CD8-positive, alpha-beta memory T cell (primary cell): ENCODE measurements around the gene ZNF419. TPM values are rescaled to one million over a fixed set of nuclear protein-coding genes. Genes with fewer than 3 reads are reported as not detected.
"Not testable (repeated sequence)": the region's sequence is repeated elsewhere in the genome, so short reads cannot be mapped to it uniquely, and the experiment has no call there.

ENCODE experiments used
- CTCF ChIA-PET: fragments of 350-600 bp; sonication (Branson Sonifier 250); formaldehyde crosslinking; loops from one replicate; lab custom pipeline; 2021; ENCODE audit warnings: antibody characterized with exemption; lab: Charles Lee
- POLR2A ChIA-PET: fragments of 350-600 bp; sonication (Branson Sonifier 250); formaldehyde crosslinking; loops from one replicate; lab custom pipeline; 2021; ENCODE audit warnings: antibody characterized with exemption; lab: Charles Lee
- DNase-seq, 5 donors: peaks; one replicate each; pipeline versions ENCODE4 v3.0.0 to v3.0.0-alpha.2; 2020 to 2022; ENCODE audit warnings: mixed read lengths in 1 of 5
- H3K27ac ChIP-seq: one replicate; pipeline ENCODE4 v1.7.0; 2013; ENCODE audit warnings: low read depth, mild to moderate bottlenecking, low read length, moderate library complexity
- H3K27me3 ChIP-seq: 2 replicates; pipeline ENCODE4 v1.7.0; 2013; ENCODE audit warnings: low read length, mild to moderate bottlenecking; ENCODE audit not compliant: insufficient read depth, poor library complexity, severe bottlenecking
- H3K36me3 ChIP-seq: 2 replicates; pipeline ENCODE4 v1.7.0; 2013; ENCODE audit warnings: mild to moderate bottlenecking, low read length, moderate library complexity; ENCODE audit not compliant: insufficient read depth
- H3K4me1 ChIP-seq: 2 replicates; pipeline ENCODE4 v1.7.0; 2013; ENCODE audit warnings: mild to moderate bottlenecking, low read length, moderate library complexity; ENCODE audit not compliant: insufficient read depth
- H3K4me3 ChIP-seq: 2 replicates; pipeline ENCODE4 v1.7.0; 2013; ENCODE audit warnings: mild to moderate bottlenecking, low read length
- H3K9me3 ChIP-seq: 2 replicates; pipeline ENCODE4 v1.7.0; 2013; ENCODE audit warnings: mild to moderate bottlenecking, low read length
- H3K27ac Mint-ChIP-seq, 8 donors: one replicate each; pipeline ENCODE4 v1.8.0; 2020 to 2021; ENCODE audit warnings: mixed read lengths in 8 of 8, mild to moderate bottlenecking in 6 of 8, inconsistent platforms in 3 of 8, moderate library complexity in 3 of 8
- H3K27me3 Mint-ChIP-seq, 2 donors: one replicate each; pipeline ENCODE4 v1.8.0; 2020 to 2021; ENCODE audit warnings: mixed read lengths in 2 of 2, mild to moderate bottlenecking in 1 of 2, moderate library complexity in 1 of 2
- H3K36me3 Mint-ChIP-seq, 3 donors: one replicate each; pipeline ENCODE4 v1.8.0; 2020 to 2021; ENCODE audit warnings: mixed read lengths in 3 of 3, inconsistent platforms in 1 of 3, mild to moderate bottlenecking in 1 of 3
- H3K4me1 Mint-ChIP-seq, 3 donors: one replicate each; pipeline ENCODE4 v1.8.0; 2020 to 2021; ENCODE audit warnings: mixed read lengths in 3 of 3, inconsistent platforms in 1 of 3, mild to moderate bottlenecking in 1 of 3
- H3K4me3 Mint-ChIP-seq, 7 donors: one replicate each; pipeline ENCODE4 v1.8.0; 2020 to 2021; ENCODE audit warnings: mixed read lengths in 7 of 7, mild to moderate bottlenecking in 6 of 7, moderate library complexity in 4 of 7, inconsistent platforms in 2 of 7
- H3K9me3 Mint-ChIP-seq, 5 donors: one replicate each; pipeline ENCODE4 v1.8.0; 2020 to 2022; ENCODE audit warnings: mixed read lengths in 5 of 5, mild to moderate bottlenecking in 3 of 5, moderate library complexity in 2 of 5, inconsistent platforms in 1 of 5
- polyA plus RNA-seq: library from polyadenylated mRNA; unstranded; fragments of 300-500 nt; fragmentation: Illumina TruSeq; gene quantifications from one replicate; pipeline ENCODE4 v1.2.3, GENCODE V29; 2021
- total RNA-seq, 2 experiments: library from RNA; stranded (reverse); gene quantifications; one replicate each; pipeline ENCODE4 v1.2.3, GENCODE V29; 2021

Gene ZNF419
- total RNA-seq (1 to 10 TPM; 7.3 to 9.1 TPM), polyA plus RNA-seq (9.5 TPM)

DNA sequence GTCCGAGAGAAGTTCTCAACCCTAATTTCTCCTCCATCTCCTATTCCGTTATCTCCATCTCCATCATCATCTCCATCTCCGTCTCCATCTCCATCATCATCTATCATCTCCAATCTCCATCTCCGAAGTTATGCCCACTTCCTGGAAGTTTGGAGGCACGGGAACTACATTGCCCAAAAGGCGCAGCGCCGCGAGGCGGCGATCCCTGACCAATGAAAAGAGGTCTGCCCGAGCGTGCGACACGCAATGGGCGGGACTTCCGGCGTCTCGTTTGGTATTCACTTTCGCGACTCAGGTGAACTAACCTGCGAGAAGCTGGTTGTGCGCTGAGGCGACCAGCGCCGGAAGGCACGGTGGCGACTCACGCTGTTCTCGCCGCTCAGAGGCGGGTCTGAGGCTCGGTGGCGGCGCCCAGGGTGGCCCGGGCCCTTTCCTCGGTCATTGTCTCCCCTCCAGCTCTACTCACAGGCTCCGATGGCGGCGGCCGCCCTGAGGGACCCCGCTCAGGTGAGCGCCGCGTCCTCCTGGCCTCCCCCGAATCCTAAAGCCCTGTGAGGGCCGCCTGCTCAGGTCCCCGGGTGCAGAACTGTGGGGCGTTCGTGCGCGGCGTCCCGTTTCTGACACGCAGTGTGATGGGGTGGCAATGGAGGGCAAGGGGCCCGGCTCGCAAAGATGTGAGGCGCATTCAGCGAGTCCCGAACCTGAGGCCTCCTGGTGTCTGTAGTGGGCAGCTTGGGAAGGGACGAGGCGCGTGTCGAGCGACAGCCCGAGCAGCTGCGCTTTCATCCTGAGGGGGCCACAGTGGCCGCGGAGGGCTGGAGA lies at the start of gene ZNF419:
Gene ZNF419 (plus strand): TSS at position 274 of the 822 bp plus-strand sequence. CDS start 201 bp downstream, at position 475.
- Mint-ChIP-seq H3K36me3 (peaks cover 22 to 57% (median 40%) of the 10 kb centered on the region in 3 donors), H3K27ac (peak within 1 kb of the TSS; percentile 57 to 96 (median 84)), H3K4me1 (peaks cover 20 to 23% (median 22%) of the 10 kb centered on the region in 3 donors), H3K9me3 (peaks cover 13 to 39% (median 27%) of the 10 kb centered on the region in 5 donors), H3K4me3 (peak within 1 kb of the TSS; percentile 59 to 92 (median 73)), H3K27me3 (peaks cover 7 to 13% of the 10 kb centered on the region in 2 donors)
- H3K27me3 ChIP-seq, H3K4me1 ChIP-seq, H3K9me3 ChIP-seq, CTCF ChIA-PET: not testable (repeated sequence)
- DNase-seq, result peak; percentile 85 to 96 (median 89)
- POLR2A ChIA-PET, result interaction anchor here (1.0 kb wide), 2 partner anchors 10 to 12 kb away, joined by 3 to 5 read pairs; partner anchors contain the start of genes ZNF772 and ZNF773
- peak within 1 kb of the TSS; percentile 72 for H3K4me3 ChIP-seq
- H3K36me3 ChIP-seq, result peaks cover 15% of the 10 kb centered on the region
- peak within 1 kb of the TSS; percentile 69 for H3K27ac ChIP-seq

DNA sequence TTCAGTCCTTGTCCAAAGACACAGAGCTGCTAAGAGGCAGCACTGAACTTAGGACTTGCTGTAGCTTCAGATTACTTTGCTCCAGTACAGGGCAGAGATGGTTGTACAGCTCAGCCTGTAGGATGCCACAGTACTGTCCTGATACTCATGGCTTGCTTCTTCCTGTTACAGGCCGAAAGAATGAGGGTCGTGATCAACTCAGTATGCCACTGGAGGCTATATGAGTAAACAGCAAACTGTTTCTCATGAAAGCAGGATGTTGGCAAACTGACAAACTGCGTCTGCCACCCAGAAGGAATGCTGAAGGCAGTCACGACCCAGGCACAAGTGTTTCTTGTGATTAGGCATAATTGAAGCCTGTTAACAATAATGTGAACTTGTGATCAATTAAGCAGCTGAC lies 49.6 kb upstream of the ZNF419 start:
- Mint-ChIP-seq H3K27me3 (no peaks in the 10 kb centered on the region), H3K4me3 (peak overlapping the region in 1 of 7 donors; percentile 66), H3K27ac (no peak overlapping the region), H3K36me3 (peaks cover 36 to 64% (median 41%) of the 10 kb centered on the region in 3 donors), H3K9me3 (peaks cover 0 to 50% (median 38%) of the 10 kb centered on the region in 5 donors), H3K4me1 (peaks cover 32 to 47% (median 34%) of the 10 kb centered on the region in 3 donors)
- ChIA-PET POLR2A (no interaction called here), CTCF (no interaction called here)
- H3K36me3 ChIP-seq, result peaks cover 9% of the 10 kb centered on the region
- peaks cover 15% of the 10 kb centered on the region for H3K4me1 ChIP-seq
- no peak overlapping the region for H3K4me3 ChIP-seq
- peaks cover 5% of the 10 kb centered on the region for H3K9me3 ChIP-seq
- no peak for DNase-seq
- H3K27me3 ChIP-seq, result no peaks in the 10 kb centered on the region
- H3K27ac ChIP-seq, result no peak overlapping the region

DNA sequence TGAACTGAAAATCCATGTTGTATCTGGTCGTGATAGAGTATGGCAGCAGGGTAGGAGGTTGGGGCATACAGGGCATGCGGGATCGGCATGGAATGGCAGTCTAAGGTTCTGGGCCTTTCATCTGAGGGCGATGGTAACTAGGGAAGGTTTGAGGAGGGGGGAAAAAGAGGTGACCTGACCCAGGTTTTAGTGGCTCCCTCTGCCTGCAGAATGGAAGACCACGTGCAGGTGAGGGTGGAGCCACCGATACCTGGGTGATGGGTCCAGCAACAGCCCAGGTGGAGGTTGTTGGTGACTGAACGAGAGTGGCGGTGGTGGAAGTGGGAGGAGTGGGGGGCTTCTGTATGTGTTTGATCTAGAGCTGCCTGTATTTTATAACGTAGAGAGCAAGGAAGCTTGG lies 48.6 kb upstream of the ZNF419 start:
- CTCF ChIA-PET, result no interaction called here
- peaks cover 15% of the 10 kb centered on the region for H3K4me1 ChIP-seq
- POLR2A ChIA-PET, result no interaction called here

GRCh38 chr19:57441979-57442752 lies 45.4 kb upstream of the ZNF419 start:
- CTCF ChIA-PET, result no interaction called here
- H3K27ac Mint-ChIP-seq, result no peak overlapping the region
- peaks cover 8 to 80% (median 71%) of the 10 kb centered on the region in 5 donors for H3K9me3 Mint-ChIP-seq
- H3K4me3 Mint-ChIP-seq, result peak overlapping the region in 1 of 7 donors; percentile 32
- H3K4me1 ChIP-seq, result no peaks in the 10 kb centered on the region
- peaks cover 21% of the 10 kb centered on the region for H3K9me3 ChIP-seq
- peaks cover 7 to 21% (median 9%) of the 10 kb centered on the region in 3 donors for H3K4me1 Mint-ChIP-seq
- no peaks in the 10 kb centered on the region for H3K27me3 ChIP-seq
- H3K27me3 Mint-ChIP-seq, result no peaks in the 10 kb centered on the region
- DNase-seq, result no peak
- no peak overlapping the region for H3K4me3 ChIP-seq
- no peak overlapping the region for H3K27ac ChIP-seq
- peaks cover 55 to 80% (median 66%) of the 10 kb centered on the region in 3 donors for H3K36me3 Mint-ChIP-seq
- POLR2A ChIA-PET, result no interaction called here
- peaks cover 22% of the 10 kb centered on the region for H3K36me3 ChIP-seq

More for the DNA sequence above, 48.6 kb upstream of the ZNF419 start:
- Mint-ChIP-seq H3K27ac (no peak overlapping the region), H3K4me3 (peak overlapping the region in 1 of 7 donors; percentile 41), H3K27me3 (no peaks in the 10 kb centered on the region), H3K4me1 (peaks cover 32 to 47% (median 34%) of the 10 kb centered on the region in 3 donors), H3K36me3 (peaks cover 44 to 74% (median 51%) of the 10 kb centered on the region in 3 donors), H3K9me3 (peaks cover 2 to 60% (median 48%) of the 10 kb centered on the region in 5 donors)
- Histone ChIP-seq H3K36me3 (peaks cover 16% of the 10 kb centered on the region), H3K4me3 (no peak overlapping the region), H3K27ac (no peak overlapping the region), H3K27me3 (no peaks in the 10 kb centered on the region), H3K9me3 (peaks cover 11% of the 10 kb centered on the region)
- DNase-seq, result no peak

GRCh38 chr19:57443121-57443696 lies 44.3 kb upstream of the ZNF419 start:
- Mint-ChIP-seq H3K36me3 (peaks cover 53 to 74% (median 62%) of the 10 kb centered on the region in 3 donors), H3K4me3 (no peak overlapping the region), H3K27ac (no peak overlapping the region), H3K9me3 (peaks cover 8 to 84% (median 74%) of the 10 kb centered on the region in 5 donors), H3K4me1 (peaks cover 7 to 15% (median 8%) of the 10 kb centered on the region in 3 donors), H3K27me3 (no peaks in the 10 kb centered on the region)
- Histone ChIP-seq H3K36me3 (peaks cover 17% of the 10 kb centered on the region), H3K4me3 (no peak overlapping the region), H3K9me3 (peaks cover 21% of the 10 kb centered on the region), H3K27ac (no peak overlapping the region), H3K4me1 (no peaks in the 10 kb centered on the region), H3K27me3 (no peaks in the 10 kb centered on the region)
- DNase-seq, result no peak
- POLR2A ChIA-PET, result no interaction called here
- CTCF ChIA-PET, result no interaction called here

DNA sequence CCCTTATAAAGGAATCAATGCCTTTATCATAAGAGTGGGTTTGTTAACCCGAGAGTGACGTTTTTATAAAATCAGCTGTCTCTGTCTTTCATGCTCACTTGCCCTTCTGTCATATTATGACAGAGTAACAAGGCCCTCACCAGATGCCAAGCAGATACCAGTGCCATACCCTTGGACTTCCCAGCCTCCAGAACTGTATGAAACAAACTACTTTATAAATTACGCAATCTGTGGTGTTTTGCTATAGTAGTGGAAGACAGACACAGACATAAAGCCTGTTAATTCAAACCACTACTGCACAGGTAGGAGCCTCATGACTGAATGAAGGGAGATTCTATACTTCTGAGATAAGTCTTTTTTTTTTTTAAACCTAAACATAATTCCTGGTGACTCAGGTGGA lies 35.2 kb upstream of the ZNF419 start:
- H3K36me3 ChIP-seq, result no peaks in the 10 kb centered on the region
- H3K4me3 ChIP-seq, result no peak overlapping the region
- H3K27ac ChIP-seq, result no peak overlapping the region
- CTCF ChIA-PET, result no interaction called here
- peaks cover 21 to 69% (median 69%) of the 10 kb centered on the region in 5 donors for H3K9me3 Mint-ChIP-seq
- POLR2A ChIA-PET, result no interaction called here
- no peaks in the 10 kb centered on the region for H3K4me1 ChIP-seq
- peaks cover 3% of the 10 kb centered on the region for H3K9me3 ChIP-seq
- H3K27me3 ChIP-seq, result no peaks in the 10 kb centered on the region
- no peak for DNase-seq
- H3K27me3 Mint-ChIP-seq, result no peaks in the 10 kb centered on the region
- no peaks in the 10 kb centered on the region for H3K4me1 Mint-ChIP-seq
- H3K4me3 Mint-ChIP-seq, result no peak overlapping the region
- H3K36me3 Mint-ChIP-seq, result peaks cover 7 to 44% (median 8%) of the 10 kb centered on the region in 3 donors
- no peak overlapping the region for H3K27ac Mint-ChIP-seq

DNA sequence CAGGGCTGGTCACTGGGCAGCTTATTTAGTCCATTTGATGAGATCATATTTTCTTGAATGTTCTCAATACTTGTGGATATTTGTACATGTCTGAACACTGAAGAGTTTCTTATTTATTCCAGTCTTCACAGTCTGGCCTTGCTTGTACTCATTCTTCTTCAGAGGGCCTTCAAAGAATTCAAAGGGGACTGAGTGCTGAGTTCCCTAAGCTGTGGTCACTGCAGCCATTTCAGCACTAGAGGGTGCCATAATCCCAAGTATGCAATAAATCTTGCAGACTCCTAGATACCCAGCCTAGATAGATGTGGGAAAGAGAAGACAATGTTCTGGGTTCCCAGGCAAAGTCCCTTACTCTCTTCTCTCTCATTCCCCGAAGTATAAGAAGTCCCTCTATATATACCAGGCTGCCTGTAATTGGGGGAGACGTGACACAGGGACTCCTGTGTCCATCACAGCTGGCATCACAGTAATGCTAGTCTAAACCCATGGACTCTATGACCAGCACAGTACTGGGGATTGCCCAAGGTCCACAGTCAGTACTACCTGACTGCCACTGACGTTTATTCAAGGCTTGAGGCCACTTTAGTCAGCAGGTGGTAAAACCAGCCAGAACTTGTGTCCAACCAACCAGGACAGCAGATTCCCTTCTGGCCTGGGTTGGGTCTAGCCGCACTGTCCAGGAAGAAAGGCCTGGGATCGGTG lies 21.7 kb upstream of the ZNF419 start:
- H3K4me3 ChIP-seq, result no peak overlapping the region
- Mint-ChIP-seq H3K27ac (no peak overlapping the region), H3K36me3 (peaks cover 5 to 48% (median 26%) of the 10 kb centered on the region in 3 donors), H3K9me3 (peaks cover 39 to 77% (median 62%) of the 10 kb centered on the region in 5 donors), H3K4me3 (no peak overlapping the region), H3K27me3 (no peaks in the 10 kb centered on the region), H3K4me1 (no peaks in the 10 kb centered on the region)
- H3K27ac ChIP-seq, result no peak overlapping the region
- no peaks in the 10 kb centered on the region for H3K27me3 ChIP-seq
- POLR2A ChIA-PET, result interaction anchor here (0.7 kb wide), 1 partner anchor 82 kb away, joined by 10 read pairs; no protein-coding TSS in a partner anchor
- peak in 1 of 5 donors; percentile 14 for DNase-seq
- CTCF ChIA-PET, result no interaction called here
- H3K4me1 ChIP-seq, result no peaks in the 10 kb centered on the region
- H3K36me3 ChIP-seq, result no peaks in the 10 kb centered on the region
- H3K9me3 ChIP-seq, result peaks cover 24% of the 10 kb centered on the region
